Aorta (tissue), 5 donors: ENCODE results near the gene ONECUT2. TPM values are rescaled to one million over a fixed set of nuclear protein-coding genes. Genes with fewer than 3 reads are reported as not detected.

Experiments
- ATAC-seq: fragments of 200-7000 bp; cut with Tn5 transposase; one replicate; pipeline ENCODE4 v1.9.1; 2022; ENCODE audit warnings: moderate library complexity; ENCODE audit not compliant: low FRiP score
- DNase-seq, 2 donors: peaks; one replicate each; pipeline ENCODE4 v3.0.0-alpha.2; 2020
- H3K27ac ChIP-seq, 2 donors: one replicate each; pipeline ENCODE4 v1.5.1; 2013; ENCODE audit warnings: low read length in 2 of 2, mild to moderate bottlenecking in 2 of 2, moderate library complexity in 2 of 2, control low read depth in 1 of 2, inconsistent platforms in 1 of 2, low read depth in 1 of 2
- H3K27me3 ChIP-seq, 2 donors: one replicate each; pipeline ENCODE4 v1.6.1; 2013; ENCODE audit warnings: control low read depth in 1 of 2, low read length in 1 of 2, mild to moderate bottlenecking in 1 of 2, moderate library complexity in 1 of 2; ENCODE audit not compliant: insufficient read depth in 2 of 2, control insufficient read depth in 1 of 2
- H3K36me3 ChIP-seq, 2 donors: one replicate each; pipeline ENCODE4 v1.6.1; 2013; ENCODE audit warnings: control low read depth in 1 of 2, low read length in 1 of 2, mild to moderate bottlenecking in 1 of 2; ENCODE audit not compliant: insufficient read depth in 2 of 2, control insufficient read depth in 1 of 2
- H3K4me1 ChIP-seq, 2 donors: one replicate each; pipeline ENCODE4 v1.6.1; 2013; ENCODE audit warnings: low read length in 2 of 2, control low read depth in 1 of 2, mild to moderate bottlenecking in 1 of 2, moderate library complexity in 1 of 2; ENCODE audit not compliant: insufficient read depth in 2 of 2, control insufficient read depth in 1 of 2
- H3K4me3 ChIP-seq, 2 donors: one replicate each; pipeline ENCODE4 v1.5.1; 2013; ENCODE audit warnings: low read length in 2 of 2, control low read depth in 1 of 2, mild to moderate bottlenecking in 1 of 2
- H3K9me3 ChIP-seq: one replicate; pipeline ENCODE4 v1.6.1; 2013; ENCODE audit warnings: mild to moderate bottlenecking, low read length; ENCODE audit not compliant: control insufficient read depth
- WGBS, 2 donors: extraction: QIAGEN DNeasy Blood & Tissue Kit; methylation state at CpG; one replicate each; pipeline ENCODE4 v1.1.7; 2013; 5-methylcytosine and 5-hydroxymethylcytosine counted together
- intact Hi-C, 2 donors: fragments of 100-400 bp; cut with DNase I; formaldehyde crosslinking; loops; one replicate each; pipeline versions ENCODE4 v1.14.2 to v1.15.0; 2022
- polyA plus RNA-seq, 2 donors: library from polyadenylated mRNA; stranded (reverse); fragments of 200-250 nt; gene quantifications; one replicate each; pipeline ENCODE4 v1.2.3, GENCODE V29; 2013
- total RNA-seq, 2 donors: library from RNA; stranded (reverse); fragmentation: NEBNext Ultra II Directional; extraction: Animal tissue kit (Norgen Biotek cat#: 25700); gene quantifications; one replicate each; pipeline ENCODE4 v1.2.1, GENCODE V29; 2021
- donor health status: healthy with polysubstance abuse.
- donor health status: Bipolar disorder and iron deficiency.
- donor health status: DM: no; HTN: no; CAD: no.
- donor health status: DM: no; HTN: no; CAD: no.
- donor health status: DM: yes; HTN: yes; CAD: no.

Gene ONECUT2
- total and polyA plus RNA-seq, 4 donors: 0.03 to 0.69 (median 0.41) TPM

GRCh38 chr18:57480733-57481132 lies 45.6 kb downstream of the ONECUT2 start:
- DNase-seq (no peak), ATAC-seq (no peak)
- Histone ChIP-seq H3K4me3 (no peak overlapping the region), H3K36me3 (no peaks in the 10 kb centered on the region), H3K9me3 (no peaks in the 10 kb centered on the region), H3K4me1 (no peaks in the 10 kb centered on the region), H3K27ac (no peak overlapping the region), H3K27me3 (no peaks in the 10 kb centered on the region)
- intact Hi-C loops: no loop called here

- WGBS, 2 donors: 16% methylated on average over 7 of the region's 7 CpGs
- no peak overlapping the region for H3K4me3 ChIP-seq
- no peaks in the 10 kb centered on the region for H3K36me3 ChIP-seq
- no peaks in the 10 kb centered on the region for H3K9me3 ChIP-seq
- intact Hi-C loops: no loop called here
- DNase-seq: no peak
- ATAC-seq: peak; percentile 91
- peaks cover 0 to 8% of the 10 kb centered on the region in 2 donors for H3K4me1 ChIP-seq
- H3K27me3 ChIP-seq: no peaks in the 10 kb centered on the region
- no peak overlapping the region for H3K27ac ChIP-seq
These were observed 62.5 kb downstream of the ONECUT2 start for GRCh38 chr18:57497372-57498294.

GRCh38 chr18:57498682-57499256 lies 63.6 kb downstream of the ONECUT2 start:
- H3K27me3 ChIP-seq: no peaks in the 10 kb centered on the region
- intact Hi-C loops: no loop called here
- ATAC-seq: no peak
- no peaks in the 10 kb centered on the region for H3K9me3 ChIP-seq
- peaks cover 0 to 8% of the 10 kb centered on the region in 2 donors for H3K4me1 ChIP-seq
- no peaks in the 10 kb centered on the region for H3K36me3 ChIP-seq
- DNase-seq: no peak
- H3K27ac ChIP-seq: no peak overlapping the region
- no peak overlapping the region for H3K4me3 ChIP-seq
- 41 to 72% methylated on average over 5 of the region's 5 CpGs for WGBS, 2 donors

- peaks cover 1% of the 10 kb centered on the region for H3K9me3 ChIP-seq
- no peak overlapping the region for H3K27ac ChIP-seq
- WGBS, 2 donors: 68 to 72% methylated on average over 9 of the region's 9 CpGs
- intact Hi-C loops: no loop called here
- H3K36me3 ChIP-seq: no peaks in the 10 kb centered on the region
- DNase-seq: no peak
- H3K27me3 ChIP-seq: no peaks in the 10 kb centered on the region
- no peak overlapping the region for H3K4me3 ChIP-seq
- peaks cover 0 to 3% of the 10 kb centered on the region in 2 donors for H3K4me1 ChIP-seq
- no peak for ATAC-seq
These were observed 67.5 kb downstream of the ONECUT2 start for GRCh38 chr18:57502624-57503023.

- 3 to 6% methylated on average over 1 of the region's 1 CpG for WGBS, 2 donors
- Histone ChIP-seq H3K27ac (no peak overlapping the region), H3K27me3 (no peaks in the 10 kb centered on the region), H3K4me3 (no peak overlapping the region), H3K36me3 (no peaks in the 10 kb centered on the region), H3K9me3 (peaks cover 1% of the 10 kb centered on the region), H3K4me1 (no peaks in the 10 kb centered on the region)
- DNase-seq (no peak), ATAC-seq (no peak)
- intact Hi-C loops: no loop called here
These were observed 70.1 kb downstream of the ONECUT2 start for GRCh38 chr18:57505231-57505630.

- intact Hi-C loops: no loop called here
- Histone ChIP-seq H3K36me3 (no peaks in the 10 kb centered on the region), H3K4me3 (no peak overlapping the region), H3K27ac (no peak overlapping the region), H3K4me1 (no peaks in the 10 kb centered on the region), H3K27me3 (no peaks in the 10 kb centered on the region), H3K9me3 (peaks cover 3% of the 10 kb centered on the region)
- no peak for DNase-seq
- ATAC-seq: no peak
- WGBS, 2 donors: 84 to 85% methylated on average over 6 of the region's 6 CpGs
These were observed 80.9 kb downstream of the ONECUT2 start for GRCh38 chr18:57516056-57516455.

GRCh38 chr18:57518533-57518932 lies 83.4 kb downstream of the ONECUT2 start:
- ATAC-seq (no peak), DNase-seq (no peak)
- intact Hi-C loops: no loop called here

GRCh38 chr18:57519668-57520424 lies 84.7 kb downstream of the ONECUT2 start:
- Histone ChIP-seq H3K27ac (no peak overlapping the region), H3K9me3 (peaks cover 3% of the 10 kb centered on the region), H3K4me3 (no peak overlapping the region), H3K4me1 (no peaks in the 10 kb centered on the region), H3K36me3 (no peaks in the 10 kb centered on the region), H3K27me3 (no peaks in the 10 kb centered on the region)
- ATAC-seq (no peak), DNase-seq (no peak)
- 76 to 77% methylated on average over 7 of the region's 7 CpGs for WGBS, 2 donors
- intact Hi-C loops: no loop called here

More at GRCh38 chr18:57518533-57518932, 83.4 kb downstream of the ONECUT2 start:
- Histone ChIP-seq H3K4me1 (no peaks in the 10 kb centered on the region), H3K27ac (no peak overlapping the region), H3K36me3 (no peaks in the 10 kb centered on the region), H3K9me3 (peaks cover 3% of the 10 kb centered on the region), H3K27me3 (no peaks in the 10 kb centered on the region), H3K4me3 (no peak overlapping the region)
- 80 to 84% methylated on average over 10 of the region's 10 CpGs for WGBS, 2 donors
